HS-27A (cell line): ENCODE results near the gene MGST2.
A peak's percentile ranks its signal among the peaks of the same experiment; 100 is the strongest.

ENCODE experiments used
- DNase-seq: peaks from one replicate; pipeline ENCODE4 v3.0.0-alpha.2; 2012; ENCODE audit warnings: low read depth, missing footprints

Gene MGST2

DNA sequence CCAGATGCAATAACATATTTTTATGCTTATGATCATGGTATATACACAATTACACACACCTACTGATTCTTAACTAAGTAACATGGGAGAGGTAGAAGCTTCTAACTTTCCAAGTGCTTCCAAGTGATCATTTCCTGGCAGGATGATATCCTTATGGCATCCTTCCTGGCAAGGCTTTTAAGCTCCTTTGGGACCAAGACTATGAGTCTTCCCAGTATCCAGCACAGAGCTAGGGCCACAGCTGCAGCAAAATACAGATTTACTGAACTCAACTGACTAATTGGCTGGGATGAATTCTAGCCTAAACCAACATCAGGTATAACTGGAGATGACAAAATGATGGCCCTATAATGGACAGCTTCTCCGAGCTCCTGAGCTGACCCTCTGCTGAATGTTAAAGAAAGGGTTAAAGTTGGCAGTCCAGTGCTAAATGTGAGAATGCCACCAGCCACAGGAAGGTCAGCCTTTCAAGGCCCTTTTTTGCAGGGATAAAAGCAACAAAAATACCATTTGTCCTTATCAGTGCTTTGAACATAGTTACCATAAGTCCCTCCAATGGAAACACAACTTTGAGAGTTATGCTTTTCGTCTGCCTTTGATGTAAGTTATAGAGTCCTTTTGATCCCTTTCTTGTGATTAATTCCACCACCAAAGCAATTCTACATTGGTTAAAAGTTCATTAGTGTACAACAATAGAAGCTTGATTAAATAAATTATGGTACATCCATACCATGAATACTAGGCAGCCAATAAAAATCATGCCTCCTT lies 73.4 kb downstream of the MGST2 start:
- no peak for DNase-seq

DNA sequence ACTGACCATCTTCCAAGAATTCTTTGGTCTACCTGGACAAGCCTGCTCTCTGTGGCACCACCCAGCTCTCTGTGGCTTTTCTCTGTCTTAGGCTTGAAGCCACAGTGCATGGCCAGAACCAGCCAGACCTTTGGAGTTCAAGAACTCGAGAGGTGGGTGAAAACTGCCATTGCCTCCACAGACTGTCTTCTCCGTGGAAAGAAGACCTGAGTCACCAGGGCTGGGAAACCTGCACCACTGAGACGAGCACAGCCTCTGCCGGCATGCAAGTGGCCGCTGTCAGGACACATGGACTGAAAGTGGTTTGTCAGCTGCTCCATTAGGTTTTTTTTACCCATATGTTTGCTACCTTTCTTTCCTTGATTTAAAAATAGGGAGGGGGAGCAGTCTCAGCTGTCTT lies 74.5 kb downstream of the MGST2 start:
- no peak for DNase-seq

DNA sequence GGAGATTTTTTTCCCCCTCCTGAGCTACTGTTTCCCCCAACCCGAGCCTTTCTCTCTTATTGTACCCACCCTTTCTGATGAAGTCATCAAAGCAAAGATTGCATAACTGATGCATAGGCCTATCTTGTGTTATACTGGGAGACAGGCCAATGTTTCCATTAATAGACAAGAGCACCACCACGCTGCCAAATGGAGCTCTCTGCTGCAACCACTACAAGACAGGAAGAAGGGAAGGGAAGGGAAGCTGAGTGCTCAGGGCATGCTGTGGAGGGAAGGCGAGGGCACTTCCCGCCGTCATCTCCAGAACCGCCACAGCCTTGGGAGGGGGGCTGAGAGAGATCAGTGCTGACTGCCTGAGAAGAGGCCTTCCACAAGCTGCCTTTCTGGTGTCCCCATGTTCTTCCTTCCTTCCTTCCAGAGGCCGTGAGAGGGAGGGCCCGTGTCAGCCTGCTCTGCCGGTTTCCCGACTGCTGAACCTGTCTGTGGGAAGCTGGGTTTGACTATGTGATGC lies 75.0 kb downstream of the MGST2 start:
- peak; percentile 20 for DNase-seq

DNA sequence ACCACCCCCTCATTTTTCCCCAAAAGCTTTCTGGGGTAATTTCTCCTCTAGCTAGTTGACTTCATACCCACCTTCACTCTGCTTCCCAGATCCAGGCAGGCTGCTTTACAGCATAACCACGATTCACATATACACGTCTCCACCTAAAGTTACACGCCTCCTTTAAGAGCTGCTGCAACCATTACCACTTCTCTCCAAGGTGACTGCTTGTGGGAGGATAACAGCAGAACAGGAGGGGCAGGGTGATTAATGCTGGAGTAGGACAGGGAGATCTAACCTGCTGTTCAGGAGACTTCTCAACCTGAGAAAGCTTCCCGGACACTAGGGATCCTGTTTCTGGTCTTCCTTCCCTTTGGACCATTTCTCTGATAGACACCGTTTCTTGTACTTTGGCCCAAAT lies 77.4 kb downstream of the MGST2 start:
- DNase-seq, result no peak

DNA sequence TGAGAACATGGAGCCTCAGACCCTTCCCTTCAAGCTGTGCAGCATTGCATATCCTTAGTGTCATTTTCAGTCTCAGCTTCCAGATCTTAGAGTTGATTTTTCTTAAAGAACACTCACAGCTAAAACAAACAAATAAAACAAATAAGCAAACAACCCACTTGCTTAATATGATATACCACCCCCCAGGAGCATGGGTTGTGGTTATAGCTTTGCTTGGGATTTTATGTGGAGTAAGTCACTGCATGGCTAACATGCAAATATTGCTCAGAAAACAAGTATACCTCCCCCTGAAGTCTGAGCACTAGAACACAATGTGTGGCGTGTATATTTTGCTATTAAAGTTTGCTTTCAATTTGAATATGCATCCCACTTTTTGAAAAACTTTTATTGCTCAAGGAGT lies 78.6 kb downstream of the MGST2 start:
- no peak for DNase-seq

DNA sequence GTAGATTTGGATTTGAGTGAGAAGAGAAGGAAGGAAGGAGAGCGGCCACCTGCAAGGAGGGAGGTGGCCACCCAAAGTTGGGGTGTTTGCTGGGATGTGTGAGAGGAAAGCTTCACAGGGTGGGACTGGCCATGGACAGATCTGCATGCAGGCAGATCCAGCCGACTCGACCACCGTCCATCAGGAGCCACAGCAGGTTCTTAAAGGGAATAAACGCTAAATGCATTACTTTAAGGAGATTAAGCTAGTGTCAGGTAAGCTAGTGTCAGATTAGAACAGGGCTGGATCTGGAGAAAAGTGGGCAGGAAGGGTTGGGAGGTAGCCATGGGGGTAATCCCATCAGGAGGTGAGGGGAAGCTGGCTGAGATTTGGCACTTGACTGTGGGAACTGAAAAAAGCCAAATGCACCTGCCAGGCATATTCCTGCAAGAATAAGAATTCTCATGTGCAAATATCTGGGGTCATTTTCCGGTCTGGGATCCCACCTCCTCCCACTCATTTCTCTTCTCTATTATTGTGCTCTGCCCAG lies 79.6 kb downstream of the MGST2 start:
- no peak for DNase-seq

DNA sequence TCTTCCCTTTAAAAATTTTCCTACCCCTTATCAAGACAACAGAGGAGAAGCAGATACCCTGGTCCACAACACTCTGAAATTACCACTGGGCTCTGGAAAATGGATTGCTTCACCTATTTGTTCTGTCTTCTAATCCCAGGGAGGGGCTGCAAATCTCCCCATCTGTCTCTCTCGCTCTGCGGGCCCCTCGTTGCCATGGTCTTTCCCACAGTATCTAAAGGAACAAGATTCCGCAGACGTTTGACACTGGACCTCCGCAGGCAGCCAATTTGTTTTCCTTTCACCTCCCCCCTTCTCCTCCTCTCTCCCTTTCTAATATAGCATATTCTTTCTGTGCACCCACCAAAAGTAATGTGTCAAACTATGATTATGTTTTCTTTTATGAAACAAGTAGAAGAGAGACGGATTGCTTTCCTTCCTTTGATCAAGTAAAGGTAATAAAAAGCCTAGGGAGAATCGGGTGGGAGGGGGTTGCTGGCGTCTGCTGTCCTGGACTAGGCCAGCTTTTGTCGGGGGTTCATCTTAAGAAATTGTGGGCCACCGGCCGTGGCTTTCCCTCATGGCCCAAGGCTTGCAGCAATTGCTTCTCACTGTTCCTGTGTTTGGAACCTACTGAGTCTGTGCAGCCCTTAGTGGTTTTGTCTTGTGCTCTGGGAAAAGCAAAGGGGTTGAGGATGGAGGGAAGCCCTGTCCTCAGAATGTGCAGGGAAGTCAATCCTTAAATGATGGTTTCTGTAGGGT lies 81.0 kb downstream of the MGST2 start:
- no peak for DNase-seq

DNA sequence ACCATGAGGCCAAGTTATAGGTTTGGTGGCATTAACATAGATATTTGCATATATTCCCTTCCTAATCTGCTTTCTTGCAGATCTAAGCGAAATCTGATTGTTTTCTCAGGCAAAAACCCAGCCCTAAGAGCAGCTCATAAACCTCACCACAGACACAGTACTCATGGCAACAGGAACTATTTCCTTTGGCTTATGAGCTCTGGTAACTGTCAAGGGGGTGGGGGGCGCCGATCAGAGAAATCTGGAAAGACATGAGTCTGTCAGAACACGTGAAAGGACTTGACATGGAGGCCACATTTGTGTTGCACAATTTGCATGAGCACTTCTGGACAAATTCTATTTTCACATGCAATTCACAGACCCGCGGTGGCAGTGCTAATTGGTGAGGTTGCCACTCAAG lies 83.7 kb downstream of the MGST2 start:
- no peak for DNase-seq

DNA sequence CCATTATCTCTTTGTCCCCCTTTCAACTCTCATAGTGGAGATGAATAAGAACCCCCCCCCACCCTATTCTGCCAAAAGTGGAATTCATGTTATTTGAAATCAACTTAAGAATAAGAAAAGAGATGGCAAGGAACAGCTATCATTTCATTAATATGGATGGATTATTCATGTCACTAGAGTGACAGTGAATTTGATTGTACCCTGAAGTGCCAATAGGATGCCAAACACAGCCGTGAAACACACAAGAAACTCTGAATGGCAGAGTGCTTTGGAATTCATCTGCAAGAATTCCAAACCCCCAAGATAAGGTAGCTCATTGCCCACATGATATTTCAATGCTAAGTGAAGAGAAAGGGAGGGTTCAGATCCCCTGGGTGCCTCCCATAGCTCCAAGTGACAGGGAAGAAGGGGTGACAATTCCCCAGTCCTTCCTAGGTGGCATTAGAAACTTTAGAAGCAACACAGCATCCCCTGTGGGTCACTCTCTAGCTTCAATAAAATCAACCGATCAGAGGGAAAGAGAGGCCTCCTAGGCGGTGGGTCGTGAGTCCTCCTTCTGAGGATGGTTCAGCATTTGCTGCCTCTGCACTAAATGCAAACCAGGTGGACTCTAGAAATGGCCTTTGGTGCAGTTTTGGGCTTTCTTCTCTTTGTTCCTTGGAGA lies 84.3 kb downstream of the MGST2 start:
- DNase-seq, result no peak

DNA sequence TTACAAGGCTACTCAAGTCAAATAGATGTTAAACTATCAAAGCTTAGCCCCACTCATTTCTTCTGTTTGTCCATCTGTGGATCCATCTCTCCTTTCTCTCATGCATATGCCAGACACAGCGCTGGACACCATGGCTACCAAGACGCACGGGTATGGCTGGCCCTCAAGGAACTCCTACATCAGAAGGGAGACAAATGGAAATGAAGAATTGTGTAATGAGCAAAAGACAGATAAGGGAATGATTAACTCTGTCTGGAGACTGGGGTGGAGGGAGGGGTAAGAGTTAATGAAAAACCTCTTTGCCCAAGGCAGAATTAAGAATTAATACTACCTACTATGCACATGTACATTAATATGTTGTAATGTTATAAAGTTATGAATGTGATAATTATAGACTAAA lies 88.1 kb downstream of the MGST2 start:
- no peak for DNase-seq
